SK-N-MC (cell line): ENCODE measurements around the gene PLD5.

ENCODE experiments used
- DNase-seq: peaks from one replicate; pipeline ENCODE4 v3.0.0-alpha.2; 2011; ENCODE audit warnings: low read depth, low spot score
- H3K27ac ChIP-seq: fragments of 200-600 bp; sonication (generic); 2 replicates; pipeline ENCODE4 v1.5.1; 2016; ENCODE audit warnings: mixed run types
- H3K36me3 ChIP-seq: fragments of 200-600 bp; sonication (generic); 2 replicates; pipeline ENCODE4 v1.6.1; 2017; ENCODE audit warnings: antibody characterized with exemption, low read length, mixed read lengths; ENCODE audit not compliant: insufficient read depth
- H3K4me3 ChIP-seq: fragments of 200-600 bp; sonication (generic); 2 replicates; pipeline ENCODE4 v1.5.1; 2016
- H3K9ac ChIP-seq: fragments of 200-600 bp; sonication (generic); 2 replicates; pipeline ENCODE4 v1.8.0; 2017; ENCODE audit warnings: mixed run types, mixed read lengths; ENCODE audit not compliant: insufficient read length
- H3K9me3 ChIP-seq: fragments of 200-600 bp; sonication (generic); 2 replicates; pipeline ENCODE4 v1.6.1; 2017; ENCODE audit warnings: low read depth, mild to moderate bottlenecking, antibody characterized with exemption, low read length, moderate library complexity, mixed read lengths
- EZH2 ChIP-seq: fragments of 200-600 bp; sonication (generic); IDR thresholded peaks from one replicate; pipeline ENCODE4 v1.6.1; 2017; ENCODE audit warnings: antibody characterized with exemption
- FOXP2 ChIP-seq: optimal IDR thresholded peaks from 2 replicates; pipeline ENCODE3; 2011; ENCODE audit warnings: mild to moderate bottlenecking, moderate library complexity; ENCODE audit not compliant: insufficient read depth; ENCODE audit errors: extremely low read length, control extremely low read depth
- POLR2AphosphoS5 ChIP-seq: IDR thresholded peaks from 2 replicates; pipeline ENCODE4 v1.6.1; 2012; ENCODE audit warnings: mild to moderate bottlenecking, low read depth, low read length, borderline replicate concordance

PLD5 gene

DNA sequence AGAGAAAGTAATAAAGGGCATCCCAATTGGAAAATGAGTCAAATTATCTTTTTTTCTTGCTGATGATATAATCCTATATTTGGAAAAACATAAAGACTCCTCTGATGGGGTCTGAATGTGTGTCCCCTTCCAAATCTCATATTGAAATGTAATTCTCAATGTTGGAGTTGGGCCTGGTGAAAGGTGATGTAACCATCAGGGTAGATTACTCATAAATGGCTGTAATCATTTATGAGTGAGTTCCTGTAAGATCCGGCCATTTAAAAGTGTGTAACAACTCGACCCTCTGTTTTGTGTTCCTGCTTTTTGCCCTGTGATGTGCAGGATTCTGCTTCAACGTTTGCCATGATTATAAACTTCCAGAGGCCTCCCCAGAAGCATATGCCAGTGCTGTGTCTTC lies 481.3 kb downstream of the PLD5 start:
- TF ChIP-seq EZH2 (no peak), FOXP2 (no peak), POLR2AphosphoS5 (no peak)
- H3K9me3 ChIP-seq: no peaks in the 10 kb centered on the region

DNA sequence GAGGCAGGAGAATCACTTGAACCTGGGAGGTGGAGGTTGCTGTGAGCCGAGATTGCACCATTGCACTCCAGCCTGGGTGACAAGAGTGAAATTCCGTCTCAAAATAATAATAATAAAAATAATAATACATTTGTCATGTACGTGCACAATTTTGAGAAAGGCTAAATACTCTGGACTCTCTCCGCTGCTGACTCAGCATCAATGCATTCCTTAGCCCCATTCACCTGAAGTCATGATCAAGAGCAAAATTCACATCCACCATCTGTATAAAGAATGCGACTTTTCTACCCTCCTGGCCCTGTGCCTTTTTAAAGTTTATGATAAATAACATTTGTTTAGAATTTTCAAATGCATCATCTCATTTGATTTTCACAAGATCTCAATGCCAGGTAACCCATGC lies 490.1 kb downstream of the PLD5 start:
- TF ChIP-seq FOXP2 (no peak), POLR2AphosphoS5 (no peak), EZH2 (no peak)
- Histone ChIP-seq H3K36me3 (no peaks in the 10 kb centered on the region), H3K9ac (no peak overlapping the region), H3K27ac (no peak overlapping the region), H3K4me3 (no peak overlapping the region), H3K9me3 (no peaks in the 10 kb centered on the region)
- no peak for DNase-seq

More for the DNA sequence above, 481.3 kb downstream of the PLD5 start:
- Histone ChIP-seq H3K9ac (no peak overlapping the region), H3K27ac (no peak overlapping the region), H3K36me3 (no peaks in the 10 kb centered on the region), H3K4me3 (no peak overlapping the region)
- no peak for DNase-seq

DNA sequence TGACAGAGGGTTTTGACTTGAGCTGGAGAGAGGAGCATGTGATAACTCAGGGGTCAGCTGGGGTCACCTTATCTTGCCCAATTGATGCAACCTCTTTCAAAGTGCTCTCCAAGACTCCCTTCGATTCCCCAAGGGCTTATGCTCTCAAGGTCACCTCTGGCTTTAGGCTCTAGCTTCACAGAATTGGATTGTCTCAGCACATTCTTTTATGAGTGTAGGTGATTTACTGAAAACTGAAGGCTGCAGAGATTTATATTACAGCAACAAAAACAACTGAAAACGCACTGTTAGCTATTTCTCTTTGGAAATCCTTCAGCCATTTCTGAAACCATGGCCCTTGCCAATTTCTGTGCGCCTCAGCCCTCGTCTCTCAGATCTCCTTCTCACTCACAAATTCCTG lies 491.1 kb downstream of the PLD5 start:
- TF ChIP-seq POLR2AphosphoS5 (peak; percentile 23; the same call in 1 of the 2 replicates), FOXP2 (no peak), EZH2 (no peak)
- peak overlapping the region; percentile 65; the same call in 1 of the 2 replicates for H3K27ac ChIP-seq
- no peak overlapping the region for H3K9ac ChIP-seq
- no peaks in the 10 kb centered on the region for H3K9me3 ChIP-seq
- DNase-seq: peak; percentile 24
- H3K36me3 ChIP-seq: no peaks in the 10 kb centered on the region
- H3K4me3 ChIP-seq: peak overlapping the region; percentile 25
